Gastroesophageal sphincter (tissue), 3 donors: Measurements from ENCODE around the gene NEMP1.

Experiments
- CTCF ChIP-seq, 4 experiments: fragments of 200-600 bp in 2 of 4; fragments of 450-650 bp in 2 of 4; sonication (generic) in 1 of 4; IDR thresholded peaks; one replicate each; pipeline ENCODE4 v1.5.1; 2017 to 2019; ENCODE audit warnings: antibody characterized with exemption in 4 of 4, mild to moderate bottlenecking in 2 of 4, moderate library complexity in 2 of 4
- EP300 ChIP-seq: sonication (generic); formaldehyde crosslinking; IDR thresholded peaks from one replicate; pipeline ENCODE4 v1.6.1; 2017; ENCODE audit warnings: antibody characterized with exemption, mild to moderate bottlenecking
- POLR2A ChIP-seq, 2 donors: fragments of 450-650 bp; IDR thresholded peaks; one replicate each; pipeline ENCODE4 v1.6.1; 2017; ENCODE audit warnings: antibody characterized with exemption in 2 of 2, mild to moderate bottlenecking in 2 of 2, moderate library complexity in 1 of 2
- POLR2AphosphoS5 ChIP-seq: sonication (generic); formaldehyde crosslinking; IDR thresholded peaks from one replicate; pipeline ENCODE4 v1.6.1; 2017; ENCODE audit warnings: antibody characterized with exemption

- no peak for TF ChIP-seq POLR2A (IDR thresholded peaks at IDR 0.05)
- no peak for TF ChIP-seq CTCF (IDR thresholded peaks at IDR 0.05)
- no peak for TF ChIP-seq POLR2AphosphoS5
- no peak for TF ChIP-seq EP300
Measured at GRCh38 chr12:57080855-57081254, 2.3 kb upstream of the NEMP1 start.
